ENCODE data around the gene TOP1.
"Not testable (repeated sequence)": the region's sequence is repeated elsewhere in the genome, so short reads cannot be mapped to it uniquely, and the experiment has no call there.

Gene TOP1

GRCh38 chr20:41095110-41095969 lies 66.7 kb downstream of the TOP1 start:
- peak; percentile 68 for DNase-seq

DNA sequence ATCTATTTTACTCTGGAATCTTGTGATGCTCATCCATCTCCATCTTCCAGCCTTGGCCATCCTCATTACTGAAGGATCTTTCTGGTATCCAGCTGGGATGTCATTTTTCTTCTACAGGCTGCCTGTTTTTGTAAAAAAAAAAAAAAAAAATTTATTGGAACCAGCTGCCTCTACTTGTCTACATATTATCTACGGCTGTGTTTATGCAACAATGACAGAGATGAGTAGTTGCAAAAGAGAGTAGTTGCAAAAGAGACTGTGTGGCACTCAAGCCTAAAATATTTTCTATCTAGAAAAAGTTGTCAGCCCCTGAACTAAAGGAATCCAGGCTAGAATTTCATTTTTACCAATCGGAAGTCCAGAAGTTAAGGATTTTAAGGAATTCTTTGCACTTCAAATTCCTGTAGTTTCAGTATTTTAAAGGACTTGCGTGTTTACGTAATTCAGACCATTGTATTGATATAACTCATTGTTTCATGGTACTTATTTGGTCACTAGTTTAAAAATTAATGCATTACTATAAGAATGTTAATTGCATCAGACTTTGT lies 70.2 kb downstream of the TOP1 start:
- peak; percentile 27 for DNase-seq

GRCh38 chr20:41100001-41100480 lies 71.4 kb downstream of the TOP1 start:
- peak; percentile 39 for DNase-seq

GRCh38 chr20:41101660-41102059 lies 73.0 kb downstream of the TOP1 start:
- DNase-seq = no peak

- no peak for DNase-seq
These were observed 79.9 kb downstream of the TOP1 start for GRCh38 chr20:41108531-41108930.

DNA sequence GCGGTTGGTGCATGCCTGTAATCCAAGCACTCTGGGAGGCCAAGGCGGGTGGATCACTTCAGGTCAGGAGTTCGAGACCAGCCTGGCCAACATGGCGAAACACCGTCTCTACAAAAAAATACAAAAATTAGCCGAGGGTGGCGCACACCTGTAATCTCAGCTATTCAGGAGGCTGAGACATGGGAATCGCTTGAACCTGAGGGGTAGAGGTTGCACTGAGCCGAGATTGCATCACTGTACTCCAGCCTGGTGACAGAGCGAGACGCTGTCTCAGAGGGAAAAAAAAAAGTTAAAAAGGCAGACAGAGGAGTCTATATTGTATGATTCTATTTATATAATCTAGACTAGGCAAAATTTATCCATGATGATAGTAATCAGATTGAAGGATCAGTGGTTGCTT lies 81.4 kb downstream of the TOP1 start:
- DNase-seq = no peak

GRCh38 chr20:41110930-41111577 lies 82.4 kb downstream of the TOP1 start:
- no peak for DNase-seq

DNA sequence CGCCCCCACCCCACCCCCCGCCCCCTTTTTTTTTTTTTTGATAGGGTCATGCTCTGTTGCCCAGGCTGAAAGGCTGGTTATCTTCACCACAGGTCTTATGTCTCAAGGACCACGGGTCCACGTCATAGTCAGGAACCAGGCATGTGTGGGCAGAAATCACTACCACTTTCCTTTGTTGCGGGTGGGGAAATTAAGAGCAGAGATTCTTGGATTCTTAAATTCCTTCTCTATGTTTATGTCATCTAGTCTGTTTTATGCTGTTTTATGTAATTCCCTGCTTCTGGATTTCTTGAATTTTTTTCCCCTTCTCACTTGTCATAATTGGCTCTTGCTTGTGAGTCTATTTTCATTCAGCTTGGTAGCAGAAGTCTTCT lies 82.9 kb downstream of the TOP1 start:
- no peak for DNase-seq

- DNase-seq = no peak
These were observed 87.8 kb downstream of the TOP1 start for GRCh38 chr20:41116282-41116956.

DNA sequence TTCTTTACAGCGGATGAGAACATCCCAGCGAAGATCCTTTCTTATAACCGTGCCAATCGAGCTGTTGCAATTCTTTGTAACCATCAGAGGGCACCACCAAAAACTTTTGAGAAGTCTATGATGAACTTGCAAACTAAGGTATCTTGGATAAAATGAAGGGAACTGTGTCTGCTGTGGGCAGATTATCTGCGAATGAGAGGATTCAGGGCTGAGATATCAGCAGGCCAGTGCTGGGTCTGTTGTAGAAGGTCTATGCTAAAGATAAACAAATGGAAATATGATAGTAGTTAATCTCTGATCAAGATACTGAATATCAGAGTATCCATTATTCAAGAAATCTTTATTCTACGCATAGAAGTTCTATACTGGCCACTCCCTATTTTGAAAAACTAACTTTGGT lies 89.5 kb downstream of the TOP1 start:
- not testable (repeated sequence) for DNase-seq

DNA sequence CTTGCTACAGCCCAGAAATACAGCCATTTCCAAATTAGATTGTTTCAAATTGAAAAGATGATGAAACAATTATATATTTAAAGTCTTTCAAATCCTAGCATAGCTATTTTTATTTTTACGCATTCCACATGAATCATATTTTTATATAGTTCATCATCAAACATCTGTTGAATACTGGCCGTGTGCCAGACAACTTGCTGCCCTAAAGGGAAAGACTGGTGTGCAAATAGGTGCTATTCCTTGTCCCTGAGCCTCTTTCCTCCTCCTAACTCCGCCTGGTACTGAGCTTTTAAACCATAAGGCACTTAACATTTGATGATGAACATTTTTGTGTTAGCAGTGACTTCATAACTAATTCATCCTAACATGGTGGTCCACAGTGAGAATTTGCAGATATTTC lies 90.0 kb downstream of the TOP1 start:
- DNase-seq = peak; percentile 36

DNA sequence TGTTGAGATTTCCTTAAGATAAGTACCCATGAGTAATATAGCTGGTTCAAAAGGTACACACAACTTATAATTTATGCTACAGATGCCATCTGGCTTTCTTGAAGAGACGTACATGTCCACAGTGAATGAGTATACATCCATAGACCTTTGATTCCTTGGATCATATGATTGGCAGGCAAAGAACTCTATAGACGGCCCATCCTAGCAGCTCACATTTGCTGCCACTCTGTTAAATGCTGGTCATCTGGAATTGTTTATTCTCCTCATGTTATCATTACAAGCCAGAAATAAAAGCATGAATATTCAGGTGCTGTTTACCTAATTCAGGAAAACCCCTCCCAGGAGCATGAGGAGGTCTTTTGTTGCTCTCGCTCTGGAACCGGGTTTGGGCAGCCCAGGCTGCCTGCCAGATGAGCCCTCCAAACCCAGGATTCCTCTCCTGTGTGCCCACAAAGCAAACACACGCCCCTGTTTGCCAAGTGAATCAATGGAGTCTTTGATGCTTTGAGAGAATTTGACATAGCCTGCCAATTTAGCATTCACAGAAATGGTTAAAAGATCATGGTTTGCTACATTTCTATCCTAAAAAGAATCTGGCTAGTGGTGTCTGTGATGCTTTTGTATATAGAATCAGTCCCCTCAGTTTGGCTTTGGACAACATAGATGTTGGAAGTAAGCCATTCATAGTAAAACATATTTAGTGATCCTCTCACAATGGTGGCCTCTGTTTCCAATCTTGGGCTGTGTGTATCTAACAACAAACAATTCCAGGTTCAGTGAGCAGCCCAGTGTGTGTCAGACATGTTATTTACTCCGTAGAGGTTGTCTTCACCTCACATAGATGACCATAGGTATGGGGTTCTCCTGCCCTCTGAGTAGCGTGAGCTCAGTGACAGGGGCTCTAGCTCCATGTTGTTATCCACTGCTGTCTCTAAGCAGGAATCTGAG lies 91.3 kb downstream of the TOP1 start:
- DNase-seq = no peak

DNA sequence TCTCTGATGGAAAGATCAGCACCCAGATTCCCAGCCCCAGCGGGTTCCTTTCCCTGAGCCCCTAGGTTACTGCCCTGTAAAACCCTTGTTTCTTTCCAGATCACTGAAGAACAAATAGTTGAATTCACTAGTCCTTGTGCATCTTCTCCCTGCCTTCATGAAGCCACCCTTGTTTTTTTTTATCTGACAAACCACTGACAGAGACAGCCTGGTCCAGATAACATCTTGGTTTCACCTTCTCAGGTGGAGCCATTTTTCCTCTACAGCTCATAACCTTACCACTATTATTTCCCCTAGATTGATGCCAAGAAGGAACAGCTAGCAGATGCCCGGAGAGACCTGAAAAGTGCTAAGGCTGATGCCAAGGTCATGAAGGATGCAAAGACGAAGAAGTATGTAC lies 92.8 kb downstream of the TOP1 start:
- DNase-seq = no peak

DNA sequence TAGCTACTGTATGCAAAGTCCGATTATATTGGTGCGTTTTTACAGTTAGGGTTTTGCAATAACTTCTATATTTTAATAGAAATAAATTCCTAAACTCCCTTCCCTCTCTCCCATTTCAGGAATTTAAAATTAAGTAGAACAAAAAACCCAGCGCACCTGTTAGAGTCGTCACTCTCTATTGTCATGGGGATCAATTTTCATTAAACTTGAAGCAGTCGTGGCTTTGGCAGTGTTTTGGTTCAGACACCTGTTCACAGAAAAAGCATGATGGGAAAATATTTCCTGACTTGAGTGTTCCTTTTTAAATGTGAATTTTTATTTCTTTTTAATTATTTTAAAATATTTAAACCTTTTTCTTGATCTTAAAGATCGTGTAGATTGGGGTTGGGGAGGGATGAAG lies 95.0 kb downstream of the TOP1 start:
- DNase-seq = no peak

- no peak for DNase-seq
These were observed 96.0 kb downstream of the TOP1 start for GRCh38 chr20:41124451-41125094.

- no peak for DNase-seq
These were observed 97.2 kb downstream of the TOP1 start for GRCh38 chr20:41125530-41126457.

- DNase-seq = no peak
These were observed 98.1 kb downstream of the TOP1 start for GRCh38 chr20:41126719-41127118.

- DNase-seq = not testable (repeated sequence)
These were observed 99.7 kb downstream of the TOP1 start for GRCh38 chr20:41128317-41128716.

- no peak for DNase-seq
These were observed 103.2 kb downstream of the TOP1 start for GRCh38 chr20:41131594-41132387.

- not testable (repeated sequence) for DNase-seq
These were observed 103.8 kb downstream of the TOP1 start for GRCh38 chr20:41132388-41132775.

Measured in EL (cell line).